ENCODE data around the gene GRAMD1A.

DNA sequence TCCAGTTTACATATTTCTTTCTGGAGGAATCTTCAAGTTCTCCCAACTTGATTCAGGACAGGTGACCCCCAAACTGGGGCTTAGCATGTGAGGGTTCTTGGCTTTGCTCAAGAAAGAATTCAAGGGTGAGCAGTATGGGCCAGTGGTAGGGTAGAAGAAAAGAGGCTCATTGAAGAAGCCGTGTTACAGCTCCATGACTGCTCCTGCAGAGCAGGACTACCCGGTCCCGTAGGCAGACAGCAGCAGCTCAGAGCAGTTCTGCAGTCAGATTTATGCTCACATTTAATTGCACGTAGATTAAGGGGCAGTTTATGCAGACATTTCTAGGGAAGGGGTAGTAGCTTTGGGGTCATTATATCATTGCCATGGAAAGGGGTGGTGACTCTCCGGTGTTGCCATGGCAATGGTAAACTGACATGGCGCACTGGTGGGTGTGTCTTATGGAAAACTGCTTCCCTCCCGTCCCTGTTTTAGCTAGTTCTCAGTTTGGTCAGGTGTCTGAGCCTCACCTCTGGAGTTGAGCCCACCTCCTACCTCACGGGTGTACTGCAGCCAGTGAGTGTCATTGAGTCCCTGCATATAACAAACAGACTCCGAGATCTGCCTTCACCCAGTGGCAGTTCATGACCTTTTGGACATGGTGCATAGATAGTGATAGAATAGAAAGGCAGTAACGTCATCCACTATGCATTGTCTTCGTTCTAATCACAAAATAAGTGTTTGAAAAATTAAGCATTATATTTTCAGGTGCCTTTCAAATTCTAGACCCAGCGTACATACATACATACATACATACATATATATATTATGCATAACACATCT, 20.1 kb upstream of the GRAMD1A start:
- TF ChIP-seq GLIS3 (CRISPR knock-in tag; IDR thresholded peaks at IDR 0.05): no peak
- no peak for TF ChIP-seq ZFP3 (CRISPR knock-in tag; IDR thresholded peaks at IDR 0.05)
- TF ChIP-seq ZNF8 (CRISPR knock-in tag; IDR thresholded peaks at IDR 0.05): no peak
- no peak for TF ChIP-seq PATZ1 (CRISPR knock-in tag; IDR thresholded peaks at IDR 0.05; ENCODE audit: borderline replicate concordance)
- TF ChIP-seq POU6F1 (CRISPR knock-in tag; IDR thresholded peaks at IDR 0.05; ENCODE audit: borderline replicate concordance, low read depth): no peak
- TF ChIP-seq RARB (CRISPR knock-in tag; IDR thresholded peaks at IDR 0.05): no peak
- no peak for TF ChIP-seq ARNTL (CRISPR knock-in tag; IDR thresholded peaks at IDR 0.05; ENCODE audit: borderline replicate concordance, low read depth)
- TF ChIP-seq TCF4 (CRISPR knock-in tag; IDR thresholded peaks at IDR 0.05; ENCODE audit: borderline replicate concordance): no peak
- no peak for TF ChIP-seq PPARA (CRISPR knock-in tag; IDR thresholded peaks at IDR 0.05; ENCODE audit: borderline replicate concordance)
- TF ChIP-seq BACH2 (CRISPR knock-in tag; IDR thresholded peaks at IDR 0.05; ENCODE audit: borderline replicate concordance): no peak
- no peak for TF ChIP-seq ZNF70 (CRISPR knock-in tag; IDR thresholded peaks at IDR 0.05)
- TF ChIP-seq ZFP30 (CRISPR knock-in tag; IDR thresholded peaks at IDR 0.05): no peak
- TF ChIP-seq CREB5 (CRISPR knock-in tag; IDR thresholded peaks at IDR 0.05; ENCODE audit: low read depth): no peak
- TF ChIP-seq ZC3H10 (CRISPR knock-in tag; IDR thresholded peaks at IDR 0.05): no peak
